ENCODE measurements around the gene CCDC142. TPM values are rescaled to one million over a fixed set of nuclear protein-coding genes. Genes with fewer than 3 reads are reported as not detected.
"Not testable (repeated sequence)": the region's sequence is repeated elsewhere in the genome, so short reads cannot be mapped to it uniquely, and the experiment has no call there.

CCDC142 gene
- total RNA-seq, 1 experiment from 2014 or later, result 47.7 TPM

- Histone ChIP-seq H2AFZ (ENCODE audit: low read length) (peak within 1 kb of the TSS; percentile 58; the same call in 1 of the 2 replicates), H3K27me3 (ENCODE audit: low read length) (no peaks in the 10 kb centered on the region), H3K79me2 (ENCODE audit: low read length) (peaks cover 9% of the 10 kb centered on the region), H3K4me2 (ENCODE audit: low read depth, low read length, poor library complexity, severe bottlenecking) (peak within 1 kb of the TSS; percentile 92), H3K9ac (ENCODE audit: low read length) (peak within 1 kb of the TSS; percentile 76), H3K27ac (ENCODE audit: low read length) (peak within 1 kb of the TSS; percentile 83), H3K36me3 (ENCODE audit: insufficient read depth, low read length) (peaks cover 10% of the 10 kb centered on the region; the same call in 1 of the 2 replicates), H3K9me2 (replicated peaks; ENCODE audit: insufficient read depth, low read length) (no peaks in the 10 kb centered on the region), H4K20me1 (ENCODE audit: insufficient read depth, low read depth, low read length) (no peaks in the 10 kb centered on the region; the same call in 1 of the 2 replicates), H3K9me3 (ENCODE audit: low read length) (no peaks in the 10 kb centered on the region), H3K4me1 (ENCODE audit: low read length) (peaks cover 24% of the 10 kb centered on the region), H3K4me3 (ENCODE audit: low read length) (peak within 1 kb of the TSS; percentile 71)
- peak; percentile 99 for DNase-seq
Measured at GRCh38 chr2:74472086-74472944, 10.5 kb downstream of the CCDC142 start, which contains the start of gene MRPL53. TSS of gene MRPL53 (minus strand) at chr2:74472680. CDS start at chr2:74472660, 20 bp downstream.

DNA sequence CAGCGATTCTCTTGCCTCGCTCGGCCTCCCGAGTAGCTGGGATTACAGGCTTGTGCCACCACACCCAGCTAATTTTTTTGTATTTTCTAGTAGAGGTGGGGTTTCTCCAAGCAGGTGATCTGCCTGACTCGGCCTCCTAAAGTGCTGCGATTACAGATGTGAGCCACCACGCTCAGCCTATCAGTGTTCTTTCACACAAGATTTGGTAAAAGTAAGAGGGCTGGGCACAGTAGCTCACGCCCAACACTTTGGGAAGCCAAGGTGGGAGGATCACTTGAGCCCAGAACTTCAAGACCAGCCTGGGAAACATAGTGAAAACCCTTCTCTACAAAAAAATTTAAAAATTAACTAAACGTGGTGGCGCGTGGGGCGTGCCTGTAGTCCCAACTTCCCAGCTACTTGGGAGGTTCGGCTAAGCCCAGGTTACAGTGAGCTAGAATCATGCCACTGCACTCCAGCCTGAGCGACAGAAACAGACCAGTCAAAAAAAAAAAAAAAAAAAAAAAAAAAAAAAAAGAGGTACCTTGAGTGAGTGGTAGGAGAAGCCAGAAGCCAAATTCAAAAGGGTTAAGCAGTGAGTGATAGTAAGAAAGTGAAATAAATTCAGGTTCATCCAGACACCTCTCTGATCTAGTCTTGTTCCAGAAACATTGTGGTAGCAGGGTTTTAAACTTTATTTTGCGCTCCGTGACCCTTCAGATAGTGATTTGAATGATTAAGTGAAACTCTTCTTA, 11.3 kb downstream of the CCDC142 start:
- H3K9me3 ChIP-seq (ENCODE audit: low read length), result no peaks in the 10 kb centered on the region
- H4K20me1 ChIP-seq (ENCODE audit: insufficient read depth, low read depth, low read length), result no peaks in the 10 kb centered on the region; the same call in 1 of the 2 replicates
- peak overlapping the region; percentile 4; the same call in 1 of the 2 replicates for H2AFZ ChIP-seq (ENCODE audit: low read length)
- peak overlapping the region; percentile 92 for H3K4me2 ChIP-seq (ENCODE audit: low read depth, low read length, poor library complexity, severe bottlenecking)
- no peaks in the 10 kb centered on the region for H3K27me3 ChIP-seq (ENCODE audit: low read length)
- H3K4me3 ChIP-seq (ENCODE audit: low read length), result peak overlapping the region; percentile 71
- peak overlapping the region; percentile 83 for H3K27ac ChIP-seq (ENCODE audit: low read length)
- peaks cover 10% of the 10 kb centered on the region; the same call in 1 of the 2 replicates for H3K36me3 ChIP-seq (ENCODE audit: insufficient read depth, low read length)
- no peaks in the 10 kb centered on the region for H3K9me2 ChIP-seq (replicated peaks; ENCODE audit: insufficient read depth, low read length)
- peaks cover 9% of the 10 kb centered on the region for H3K79me2 ChIP-seq (ENCODE audit: low read length)
- H3K9ac ChIP-seq (ENCODE audit: low read length), result peak overlapping the region; percentile 76
- H3K4me1 ChIP-seq (ENCODE audit: low read length), result peaks cover 24% of the 10 kb centered on the region
- peak; percentile 77 for DNase-seq

GRCh38 chr2:74470742-74471141, 12.1 kb downstream of the CCDC142 start:
- H3K27ac ChIP-seq (ENCODE audit: low read length); H2AFZ ChIP-seq (ENCODE audit: low read length); H3K4me3 ChIP-seq (ENCODE audit: low read length); H3K36me3 ChIP-seq (ENCODE audit: insufficient read depth, low read length); H3K9me3 ChIP-seq (ENCODE audit: low read length); DNase-seq; H3K9me2 ChIP-seq (replicated peaks; ENCODE audit: insufficient read depth, low read length); H3K27me3 ChIP-seq (ENCODE audit: low read length); H4K20me1 ChIP-seq (ENCODE audit: insufficient read depth, low read depth, low read length): not testable (repeated sequence)
- Histone ChIP-seq H3K9ac (ENCODE audit: low read length) (0 out of 2 replicates have a peak overlapping the region, but pooled peaks have one; percentile 3), H3K79me2 (ENCODE audit: low read length) (peaks cover 15% of the 10 kb centered on the region), H3K4me1 (ENCODE audit: low read length) (peaks cover 28% of the 10 kb centered on the region), H3K4me2 (ENCODE audit: low read depth, low read length, poor library complexity, severe bottlenecking) (peak overlapping the region; percentile 92)

GRCh38 chr2:74464406-74464805, 18.4 kb downstream of the CCDC142 start:
- Histone ChIP-seq H4K20me1 (ENCODE audit: insufficient read depth, low read depth, low read length) (peaks cover 4% of the 10 kb centered on the region; the same call in 1 of the 2 replicates), H3K4me1 (ENCODE audit: low read length) (peaks cover 25% of the 10 kb centered on the region), H3K4me3 (ENCODE audit: low read length) (peak overlapping the region; percentile 78), H3K4me2 (ENCODE audit: low read depth, low read length, poor library complexity, severe bottlenecking) (peak overlapping the region; percentile 88), H2AFZ (ENCODE audit: low read length) (no peak overlapping the region), H3K27me3 (ENCODE audit: low read length) (no peaks in the 10 kb centered on the region), H3K27ac (ENCODE audit: low read length) (peak overlapping the region; percentile 73), H3K9me2 (replicated peaks; ENCODE audit: insufficient read depth, low read length) (no peaks in the 10 kb centered on the region), H3K9me3 (ENCODE audit: low read length) (no peaks in the 10 kb centered on the region), H3K9ac (ENCODE audit: low read length) (peak overlapping the region; percentile 84), H3K36me3 (ENCODE audit: insufficient read depth, low read length) (peaks cover 12% of the 10 kb centered on the region), H3K79me2 (ENCODE audit: low read length) (peaks cover 32% of the 10 kb centered on the region)
- DNase-seq, result peak; percentile 69

- Histone ChIP-seq H3K36me3 (ENCODE audit: insufficient read depth, low read length) (peaks cover 12% of the 10 kb centered on the region), H3K79me2 (ENCODE audit: low read length) (peaks cover 37% of the 10 kb centered on the region), H2AFZ (ENCODE audit: low read length) (no peak overlapping the region), H4K20me1 (ENCODE audit: insufficient read depth, low read depth, low read length) (peaks cover 4% of the 10 kb centered on the region; the same call in 1 of the 2 replicates), H3K9me3 (ENCODE audit: low read length) (no peaks in the 10 kb centered on the region), H3K4me2 (ENCODE audit: low read depth, low read length, poor library complexity, severe bottlenecking) (no peak overlapping the region), H3K9me2 (replicated peaks; ENCODE audit: insufficient read depth, low read length) (no peaks in the 10 kb centered on the region), H3K27me3 (ENCODE audit: low read length) (no peaks in the 10 kb centered on the region), H3K4me3 (ENCODE audit: low read length) (no peak overlapping the region), H3K27ac (ENCODE audit: low read length) (no peak overlapping the region), H3K9ac (ENCODE audit: low read length) (no peak overlapping the region), H3K4me1 (ENCODE audit: low read length) (peaks cover 30% of the 10 kb centered on the region)
- peak; percentile 40 for DNase-seq
Measured at GRCh38 chr2:74462786-74463105, 20.1 kb downstream of the CCDC142 start.

DNA sequence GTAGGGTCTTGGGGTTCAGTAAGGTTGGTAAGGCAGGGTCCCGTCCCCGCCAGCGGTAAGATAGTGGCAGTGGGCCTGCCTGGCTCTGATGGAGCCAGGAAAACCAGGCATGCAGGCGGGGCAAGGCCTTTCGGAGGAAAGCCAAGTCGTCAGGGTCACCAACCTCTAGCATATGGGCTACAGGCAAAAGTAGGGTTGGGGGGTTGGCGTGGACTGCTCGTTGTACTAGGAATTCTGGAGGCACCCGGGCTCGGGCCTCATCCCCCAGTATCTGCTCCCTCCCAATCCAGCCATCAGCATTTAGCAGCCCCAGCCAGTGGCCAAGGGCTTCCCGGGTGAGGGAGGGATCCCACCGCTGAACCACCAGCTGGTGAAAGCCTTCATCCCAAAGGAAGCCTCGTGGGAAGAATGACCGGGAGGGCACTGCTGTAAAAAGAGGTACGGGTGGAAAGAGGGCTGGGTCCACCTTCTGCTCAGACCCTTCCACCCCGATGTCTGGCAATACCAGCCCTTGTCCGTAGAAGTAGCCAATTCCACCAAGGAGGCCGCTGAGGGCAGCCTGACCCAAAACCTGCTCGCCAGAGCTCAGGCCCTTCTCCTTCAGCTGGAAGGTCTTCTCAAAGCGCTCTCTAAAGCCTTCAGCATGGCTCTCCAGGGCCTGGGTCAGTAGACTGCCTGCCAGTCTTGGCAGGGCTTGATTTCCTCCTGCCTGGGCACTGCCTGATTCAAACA, 20.6 kb downstream of the CCDC142 start:
- Histone ChIP-seq H3K9ac (ENCODE audit: low read length) (no peak overlapping the region), H3K27me3 (ENCODE audit: low read length) (no peaks in the 10 kb centered on the region), H3K4me3 (ENCODE audit: low read length) (no peak overlapping the region), H3K9me2 (replicated peaks; ENCODE audit: insufficient read depth, low read length) (no peaks in the 10 kb centered on the region), H3K79me2 (ENCODE audit: low read length) (peaks cover 37% of the 10 kb centered on the region), H3K36me3 (ENCODE audit: insufficient read depth, low read length) (peaks cover 12% of the 10 kb centered on the region), H3K4me2 (ENCODE audit: low read depth, low read length, poor library complexity, severe bottlenecking) (no peak overlapping the region), H3K9me3 (ENCODE audit: low read length) (no peaks in the 10 kb centered on the region), H4K20me1 (ENCODE audit: insufficient read depth, low read depth, low read length) (peaks cover 4% of the 10 kb centered on the region; the same call in 1 of the 2 replicates), H3K27ac (ENCODE audit: low read length) (no peak overlapping the region), H3K4me1 (ENCODE audit: low read length) (peaks cover 31% of the 10 kb centered on the region), H2AFZ (ENCODE audit: low read length) (no peak overlapping the region)
- no peak for DNase-seq

DNA sequence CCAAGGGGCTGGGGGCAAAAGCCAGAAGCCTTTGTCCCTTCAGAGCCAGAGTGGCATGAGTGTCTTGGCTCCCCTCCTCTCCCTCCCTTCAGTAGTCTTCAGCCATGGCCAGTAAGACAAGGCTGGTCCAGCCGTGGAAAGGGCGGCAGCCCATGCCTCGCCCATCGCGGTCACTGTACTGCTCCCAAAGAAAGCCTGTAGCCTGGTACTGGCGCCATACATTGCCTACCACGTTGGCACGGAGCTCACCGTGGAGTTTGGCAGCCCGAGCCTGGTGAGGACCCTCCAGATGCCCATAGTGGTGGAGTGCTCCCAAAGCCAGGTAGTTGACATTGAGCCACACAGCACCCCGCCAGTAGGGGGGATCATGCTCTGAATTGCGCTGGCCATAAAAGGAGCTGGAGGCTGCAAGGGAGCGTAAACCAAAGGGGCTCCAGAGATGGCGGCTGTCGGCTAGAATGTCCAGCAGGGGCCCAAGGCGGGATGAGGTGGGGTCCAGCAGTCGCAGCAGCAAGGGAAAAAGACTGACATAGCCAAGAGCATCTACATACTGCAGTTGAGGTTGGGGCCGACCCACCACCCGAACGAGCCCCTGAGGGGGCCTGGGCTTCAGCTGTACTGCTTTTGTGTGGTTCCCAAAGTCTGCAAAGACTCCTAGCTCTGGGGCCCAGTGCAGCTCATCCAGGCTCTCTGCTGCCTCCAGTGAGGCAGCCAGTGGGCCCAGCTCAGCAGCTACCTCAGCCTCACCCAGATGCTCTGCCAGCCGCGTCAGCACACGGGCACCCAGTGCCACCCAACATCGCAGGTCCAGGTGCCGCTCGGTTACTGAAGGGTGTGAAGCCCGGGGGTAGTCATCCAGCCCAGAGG, 21.4 kb downstream of the CCDC142 start:
- H3K27me3 ChIP-seq (ENCODE audit: low read length), result no peaks in the 10 kb centered on the region
- peaks cover 12% of the 10 kb centered on the region for H3K36me3 ChIP-seq (ENCODE audit: insufficient read depth, low read length)
- H4K20me1 ChIP-seq (ENCODE audit: insufficient read depth, low read depth, low read length), result peaks cover 4% of the 10 kb centered on the region; the same call in 1 of the 2 replicates
- H3K79me2 ChIP-seq (ENCODE audit: low read length), result peaks cover 44% of the 10 kb centered on the region
- peak; percentile 65 for DNase-seq
- no peaks in the 10 kb centered on the region for H3K9me3 ChIP-seq (ENCODE audit: low read length)
- H3K4me1 ChIP-seq (ENCODE audit: low read length), result peaks cover 39% of the 10 kb centered on the region
- H3K27ac ChIP-seq (ENCODE audit: low read length), result no peak overlapping the region
- H3K4me2 ChIP-seq (ENCODE audit: low read depth, low read length, poor library complexity, severe bottlenecking), result no peak overlapping the region
- no peak overlapping the region for H3K9ac ChIP-seq (ENCODE audit: low read length)
- H3K4me3 ChIP-seq (ENCODE audit: low read length), result no peak overlapping the region
- H3K9me2 ChIP-seq (replicated peaks; ENCODE audit: insufficient read depth, low read length), result no peaks in the 10 kb centered on the region
- H2AFZ ChIP-seq (ENCODE audit: low read length), result no peak overlapping the region

All from Karpas-422 (cell line).